ENCODE results near the gene CHRNA3.

Gene CHRNA3

DNA sequence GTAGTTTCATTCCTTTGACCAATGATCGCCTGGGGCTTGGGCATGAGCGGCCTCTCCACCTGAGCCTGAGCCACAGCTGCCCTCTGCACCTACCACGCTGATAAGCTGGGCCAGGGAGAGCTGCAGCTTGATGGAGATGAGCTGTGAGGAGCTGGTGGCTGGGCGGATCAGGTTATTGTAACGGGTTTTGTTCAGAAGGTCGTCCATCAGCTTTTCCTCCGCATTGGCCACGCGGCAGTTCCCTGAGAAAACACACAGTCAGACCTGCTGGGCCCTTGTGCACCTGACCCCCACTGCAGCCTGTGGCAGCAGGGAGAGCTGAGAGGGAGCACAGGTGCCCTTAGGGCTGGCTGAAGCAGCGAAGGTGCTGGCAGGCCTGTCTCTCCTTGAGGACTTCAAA lies 14.6 kb upstream of the CHRNA3 start:
- DNase-seq: no peak

GRCh38 chr15:78634210-78635145 lies 13.7 kb upstream of the CHRNA3 start:
- DNase-seq: no peak

- DNase-seq: no peak
These were observed 12.6 kb upstream of the CHRNA3 start for GRCh38 chr15:78633348-78633747.

DNA sequence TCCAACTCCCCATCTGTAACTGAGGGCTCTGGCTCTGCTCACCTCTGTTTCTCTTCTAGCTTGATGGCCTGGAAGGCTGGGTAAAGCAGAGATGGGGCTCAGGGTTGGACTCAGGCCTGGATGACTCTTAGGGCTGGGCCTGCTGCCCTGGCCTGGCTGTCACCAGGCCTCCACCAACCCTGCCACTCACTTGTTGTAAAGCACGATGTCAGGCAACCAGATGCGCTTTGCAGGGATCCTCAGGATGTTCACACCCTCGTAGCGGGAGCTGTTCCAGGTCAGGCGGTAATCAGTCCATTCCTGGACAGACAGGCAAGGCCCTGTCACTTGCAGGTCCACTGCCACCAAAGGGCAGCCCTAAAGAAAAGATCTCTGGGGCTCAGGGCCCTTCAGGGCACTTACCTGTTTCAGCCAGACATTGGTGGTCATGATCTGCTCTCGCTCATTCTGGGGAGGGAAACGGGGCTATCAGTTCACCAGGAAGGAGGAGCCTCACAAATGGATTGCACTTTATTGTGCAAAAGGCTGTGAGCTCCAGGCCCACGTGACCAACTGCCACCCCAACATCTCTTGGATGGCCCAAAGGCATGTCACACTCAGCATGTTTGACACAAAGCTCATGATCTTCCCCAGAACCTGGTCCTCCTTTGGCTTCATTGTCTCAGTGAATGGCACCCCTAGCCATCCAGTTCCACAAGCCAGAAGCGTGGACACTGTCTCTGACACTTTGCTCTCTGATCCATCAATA lies 10.3 kb upstream of the CHRNA3 start:
- DNase-seq: no peak

GRCh38 chr15:78629716-78630065 lies 8.9 kb upstream of the CHRNA3 start:
- no peak for DNase-seq

GRCh38 chr15:78629031-78629715 lies 8.4 kb upstream of the CHRNA3 start:
- DNase-seq: no peak

- no peak for DNase-seq
These were observed 7.4 kb upstream of the CHRNA3 start for GRCh38 chr15:78628227-78628626.

DNA sequence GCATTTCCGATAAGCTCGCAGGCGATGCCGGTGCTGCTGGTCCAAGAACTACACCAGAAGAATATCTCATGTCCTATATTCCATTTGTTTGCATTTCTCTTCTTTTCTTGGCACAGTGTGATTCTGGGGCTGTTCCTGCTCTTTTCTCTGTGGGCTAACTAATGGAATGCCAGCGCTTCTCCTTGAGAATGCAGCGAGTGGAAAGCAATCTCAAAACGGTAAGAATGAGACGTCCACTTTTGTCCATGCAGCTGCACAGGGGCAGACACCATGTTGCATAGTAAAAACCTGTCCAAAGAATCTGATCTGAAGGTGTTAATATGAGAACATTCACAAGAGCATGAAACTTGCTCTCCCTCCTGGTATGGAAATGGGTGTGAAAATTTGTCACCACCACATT lies 6.6 kb upstream of the CHRNA3 start:
- DNase-seq: no peak

GRCh38 chr15:78626381-78626995 lies 5.7 kb upstream of the CHRNA3 start:
- DNase-seq: no peak

DNA sequence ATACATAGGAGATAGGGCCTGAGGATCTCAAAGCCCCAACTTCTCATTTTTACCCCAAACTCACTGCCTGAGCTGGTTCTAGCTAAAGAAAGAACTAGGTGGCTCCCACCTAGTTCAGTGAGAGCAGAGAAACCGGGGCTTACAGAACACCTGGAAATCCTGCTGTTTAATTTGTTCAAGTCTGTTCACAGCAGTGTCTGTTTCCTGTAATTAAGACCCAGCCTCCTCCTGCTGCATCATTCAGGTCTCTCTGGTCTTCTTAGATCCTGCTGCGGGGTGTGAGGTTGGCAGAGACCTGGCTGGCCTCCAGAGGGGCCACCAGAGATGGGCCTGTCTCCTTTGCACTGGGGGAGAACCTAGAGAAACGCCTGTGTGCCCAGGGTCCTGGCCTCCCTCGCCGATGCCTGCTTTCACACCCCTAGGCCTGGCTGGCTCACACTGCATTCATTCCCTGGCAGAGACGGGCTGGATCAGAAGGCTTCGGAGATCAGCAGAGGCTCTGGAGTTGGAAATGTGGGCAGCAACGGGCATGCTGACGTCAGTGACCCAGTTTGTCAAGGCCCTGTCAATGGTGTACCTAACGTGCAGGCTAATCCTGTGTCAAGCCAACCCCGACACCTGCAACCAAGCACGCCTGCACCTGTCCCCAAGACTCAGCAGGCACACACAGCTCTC lies 4.9 kb upstream of the CHRNA3 start:
- no peak for DNase-seq

DNA sequence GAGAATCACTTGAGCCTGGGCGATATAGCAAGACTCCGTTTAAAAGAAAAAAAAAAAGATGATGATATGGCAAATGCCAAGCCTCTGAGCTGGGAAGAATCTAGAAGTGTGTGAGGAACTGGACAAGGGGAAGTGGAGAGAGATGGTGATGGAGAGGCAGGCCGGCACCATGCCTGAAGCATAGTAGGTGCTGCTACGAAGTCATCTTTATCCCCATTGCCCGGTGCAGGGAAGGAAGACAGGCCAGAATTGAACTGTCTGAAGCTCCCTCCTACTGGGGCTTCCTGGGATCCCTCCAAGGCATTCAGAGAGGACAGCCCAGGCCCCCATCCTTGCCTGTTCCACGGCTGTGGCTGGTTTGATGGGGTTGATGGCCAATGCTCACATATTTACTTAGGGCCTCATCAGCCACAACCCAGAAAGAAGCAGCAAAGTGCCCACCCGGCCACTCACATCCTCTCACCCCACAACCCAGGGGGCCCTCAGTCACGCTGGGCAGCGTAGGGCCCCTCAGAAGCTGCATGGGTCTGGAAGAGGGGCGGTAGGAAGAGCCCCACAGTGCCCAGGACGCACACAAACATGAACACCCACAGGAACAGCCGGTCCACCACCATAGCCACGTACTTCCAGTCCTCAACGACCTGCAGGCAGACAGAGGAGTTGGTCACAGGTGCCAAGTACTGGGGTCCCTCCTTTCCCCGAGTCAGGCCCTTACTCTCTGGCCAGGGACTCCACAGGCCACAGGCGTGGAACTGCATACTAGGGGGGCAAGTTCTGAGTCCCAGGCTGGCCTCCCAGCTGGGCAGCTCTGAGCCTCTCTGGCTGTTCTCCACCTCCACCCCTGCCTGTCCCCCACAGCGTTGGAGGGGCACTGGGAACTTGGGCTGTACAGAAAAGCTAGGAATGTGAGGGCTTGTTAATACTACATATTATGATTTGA lies 4.1 kb upstream of the CHRNA3 start:
- DNase-seq: no peak

GRCh38 chr15:78623786-78624497 lies 3.1 kb upstream of the CHRNA3 start:
- DNase-seq: no peak

DNA sequence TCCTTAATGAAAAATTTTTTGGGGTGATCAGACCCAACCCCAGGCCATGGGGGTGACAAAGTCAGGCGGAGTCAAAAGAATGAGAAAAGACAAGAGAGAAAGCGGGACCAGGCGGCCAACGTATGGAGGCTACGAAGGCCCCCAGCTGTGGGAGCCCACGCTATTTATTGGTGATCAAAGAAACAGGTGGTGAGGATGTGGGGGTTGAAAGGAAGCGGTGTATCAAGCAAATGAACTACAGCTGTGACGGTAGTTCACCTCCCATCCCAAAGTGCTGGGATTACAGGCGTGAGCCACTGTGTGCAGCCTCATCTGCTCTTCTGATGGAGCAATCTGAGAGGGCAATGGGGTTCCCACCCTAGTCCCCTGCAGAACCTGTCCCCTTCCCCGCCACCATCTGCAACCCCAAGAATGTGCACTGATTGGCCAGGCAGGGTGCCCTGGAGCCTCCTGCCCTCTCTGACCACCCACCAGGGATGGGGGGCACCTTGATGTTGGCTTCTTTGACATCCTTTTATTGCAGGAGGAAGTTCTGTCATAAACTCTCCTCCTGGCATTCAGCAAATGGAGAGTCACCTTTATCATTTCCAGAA lies 1.1 kb upstream of the CHRNA3 start:
- no peak for DNase-seq

DNA sequence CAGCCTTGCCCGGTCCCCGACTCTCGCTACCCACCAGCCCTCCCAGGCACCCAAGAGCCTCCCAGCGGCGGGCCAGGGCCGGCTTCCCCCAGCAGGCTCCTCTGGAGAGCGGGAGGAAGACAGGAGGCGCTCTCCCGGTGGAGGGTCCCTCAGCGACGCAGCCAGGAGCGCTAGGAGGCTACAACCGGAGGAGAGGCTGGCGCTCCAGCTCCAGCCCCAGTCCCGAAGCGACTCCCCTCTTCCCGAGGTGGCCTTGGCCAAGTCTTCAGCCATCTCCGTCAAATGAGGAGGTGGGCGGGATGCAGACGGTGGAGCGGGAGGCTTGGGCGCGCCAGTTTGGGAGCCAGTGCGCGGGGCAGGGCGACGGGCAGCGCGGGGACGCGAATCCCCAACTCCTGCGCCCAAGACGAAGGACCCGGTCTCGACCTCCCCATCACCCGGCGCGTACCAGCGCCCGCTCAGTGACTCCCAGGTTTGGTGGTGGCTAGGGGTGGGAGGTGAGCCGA lies 722 bp downstream of the CHRNA3 start:
- DNase-seq: no peak

GRCh38 chr15:78619022-78619950 lies 1.5 kb downstream of the CHRNA3 start:
- DNase-seq: no peak

DNA sequence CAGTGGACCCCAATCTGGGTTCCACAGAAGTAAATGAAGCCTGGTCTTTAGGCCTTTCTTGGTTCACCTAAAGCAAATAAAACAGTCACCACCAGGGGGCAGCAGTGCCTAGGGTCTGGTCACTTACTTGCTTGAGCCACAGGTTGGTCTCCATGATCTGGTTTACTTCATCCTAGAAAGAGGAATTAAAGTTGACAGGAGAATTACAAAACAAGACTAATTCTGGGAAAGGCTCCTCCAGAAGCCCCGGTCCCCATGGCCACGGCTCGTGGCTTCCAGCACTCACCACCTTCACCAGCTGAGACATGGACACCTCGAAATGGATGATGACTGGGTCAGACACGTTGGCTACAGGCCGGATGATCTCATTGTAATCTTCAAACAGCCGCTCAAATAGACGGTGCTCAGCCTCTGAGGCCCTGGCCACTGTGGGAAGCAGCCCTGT lies 2.3 kb downstream of the CHRNA3 start:
- peak; percentile 79 for DNase-seq

- no peak for DNase-seq
These were observed 2.7 kb downstream of the CHRNA3 start for GRCh38 chr15:78618064-78618463.

GRCh38 chr15:78617516-78617915 lies 3.3 kb downstream of the CHRNA3 start:
- no peak for DNase-seq

GRCh38 chr15:78617076-78617475 lies 3.7 kb downstream of the CHRNA3 start:
- no peak for DNase-seq

All from RPMI8226 (cell line).